Smooth muscle cell of the brain vasculature (primary cell): Measurements from ENCODE around the gene DCAF11.

Experiments used
- DNase-seq: peaks from one replicate; pipeline ENCODE4 v3.0.0-alpha.2; 2012; ENCODE audit warnings: low read depth, low spot score

Gene DCAF11

DNA sequence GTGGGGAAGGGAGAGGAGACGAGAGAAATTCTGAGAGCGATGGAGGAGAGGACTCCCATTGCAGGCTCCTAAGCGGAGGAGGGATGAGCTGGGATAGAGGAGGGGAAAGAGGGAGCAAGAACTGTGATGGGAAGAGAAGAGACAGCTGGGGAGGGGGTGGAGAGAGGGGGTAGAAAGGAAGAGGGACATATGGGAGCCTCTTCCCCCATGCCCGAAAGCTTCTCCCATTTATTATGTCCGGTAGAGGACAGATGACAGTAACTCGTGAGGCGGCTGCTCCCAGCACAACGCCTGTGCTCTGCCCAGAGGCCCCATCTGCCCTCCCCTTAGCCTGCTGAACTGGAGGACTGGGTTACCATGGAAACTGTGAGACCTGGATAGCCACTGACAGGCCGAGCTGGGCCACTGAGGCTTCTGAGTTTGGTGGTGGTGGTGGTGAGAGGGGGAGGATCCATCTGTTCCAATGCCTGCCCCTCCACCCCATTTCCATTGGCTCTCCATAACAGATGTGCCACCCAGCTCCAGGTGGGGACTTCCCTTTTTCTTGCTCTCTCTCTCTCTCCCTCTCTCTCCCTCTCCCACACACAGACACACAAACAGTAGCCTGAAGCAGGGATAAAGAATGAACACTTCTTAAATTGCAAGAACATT lies 35.0 kb upstream of the DCAF11 start:
- DNase-seq, result no peak

- no peak for DNase-seq
Measured at GRCh38 chr14:24080142-24080530, 34.4 kb upstream of the DCAF11 start.

GRCh38 chr14:24080888-24081738 lies 33.5 kb upstream of the DCAF11 start:
- no peak for DNase-seq

- no peak for DNase-seq
Measured at GRCh38 chr14:24081739-24082211, 32.8 kb upstream of the DCAF11 start.

DNA sequence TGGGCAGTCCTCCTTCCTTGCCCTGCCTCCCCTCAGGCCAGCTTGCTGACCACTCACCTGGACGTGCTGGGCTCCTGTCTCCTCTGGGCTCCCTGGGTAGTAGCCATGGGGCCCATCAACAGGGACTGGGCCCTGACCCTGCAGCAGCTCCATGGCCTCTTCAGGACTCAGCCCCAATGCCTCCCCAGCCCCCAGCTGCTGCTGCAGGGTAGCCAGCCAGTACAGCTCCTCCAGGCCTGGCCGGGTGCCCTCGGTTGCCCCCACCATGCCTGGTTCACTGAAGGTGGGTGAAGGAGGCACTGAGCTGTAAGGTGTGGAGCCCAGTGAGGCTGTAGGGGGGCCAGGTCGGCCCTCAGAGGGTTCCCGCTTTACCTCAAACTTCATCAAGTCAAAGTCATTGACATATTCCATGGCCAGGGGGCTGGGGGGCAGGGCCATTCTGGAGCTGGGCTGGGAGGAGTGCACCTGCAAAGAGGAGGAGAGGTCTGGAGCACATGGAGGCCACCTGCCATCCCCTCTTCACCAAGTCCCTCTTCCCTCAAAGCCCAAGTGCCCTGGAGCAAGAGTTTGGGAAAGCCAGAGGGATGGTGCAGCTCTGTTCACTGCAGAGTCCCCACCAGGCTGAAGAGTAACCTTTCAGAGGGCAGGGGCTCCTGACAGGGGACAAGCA lies 32.0 kb upstream of the DCAF11 start:
- DNase-seq, result no peak

DNA sequence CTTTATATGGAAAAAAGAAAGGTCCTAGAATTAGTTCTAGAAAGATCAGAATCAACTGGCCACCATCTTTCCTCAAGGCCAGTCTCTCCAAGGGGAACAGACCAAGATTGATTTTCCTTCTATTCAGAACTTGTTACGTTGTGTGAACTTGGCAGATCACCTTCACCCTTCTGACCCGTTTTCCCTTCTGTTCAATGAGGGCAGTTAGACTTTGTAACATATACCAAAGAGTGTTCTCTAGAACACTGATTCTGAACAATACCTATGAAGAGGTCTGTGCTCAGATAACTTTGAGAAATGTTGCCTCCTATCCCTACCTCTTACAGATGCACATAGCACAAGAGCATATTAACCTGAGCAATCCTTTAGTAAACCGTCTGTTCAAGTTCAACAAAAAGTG lies 31.1 kb upstream of the DCAF11 start:
- no peak for DNase-seq

DNA sequence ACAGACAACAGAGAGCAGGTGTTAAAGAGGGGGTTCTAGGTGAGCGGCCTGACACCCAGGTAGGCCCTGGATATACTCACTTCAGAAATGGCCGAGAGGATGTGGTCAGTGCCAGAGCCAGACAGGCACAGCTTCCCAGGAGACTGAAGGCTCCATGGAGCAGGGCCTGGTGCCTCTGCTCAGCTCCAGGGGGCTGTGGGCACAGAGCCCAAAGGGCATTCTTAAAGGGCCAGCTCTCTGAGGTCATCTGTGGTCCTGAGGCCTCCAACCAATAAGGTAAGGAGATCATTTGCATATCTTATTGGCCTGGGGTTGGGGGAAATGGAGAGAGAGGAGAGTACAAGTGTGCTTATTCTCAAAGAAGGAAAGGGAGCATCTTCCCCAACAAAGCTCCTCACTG lies 30.1 kb upstream of the DCAF11 start:
- no peak for DNase-seq

- no peak for DNase-seq
Measured at GRCh38 chr14:24085215-24085614, 29.4 kb upstream of the DCAF11 start.

DNA sequence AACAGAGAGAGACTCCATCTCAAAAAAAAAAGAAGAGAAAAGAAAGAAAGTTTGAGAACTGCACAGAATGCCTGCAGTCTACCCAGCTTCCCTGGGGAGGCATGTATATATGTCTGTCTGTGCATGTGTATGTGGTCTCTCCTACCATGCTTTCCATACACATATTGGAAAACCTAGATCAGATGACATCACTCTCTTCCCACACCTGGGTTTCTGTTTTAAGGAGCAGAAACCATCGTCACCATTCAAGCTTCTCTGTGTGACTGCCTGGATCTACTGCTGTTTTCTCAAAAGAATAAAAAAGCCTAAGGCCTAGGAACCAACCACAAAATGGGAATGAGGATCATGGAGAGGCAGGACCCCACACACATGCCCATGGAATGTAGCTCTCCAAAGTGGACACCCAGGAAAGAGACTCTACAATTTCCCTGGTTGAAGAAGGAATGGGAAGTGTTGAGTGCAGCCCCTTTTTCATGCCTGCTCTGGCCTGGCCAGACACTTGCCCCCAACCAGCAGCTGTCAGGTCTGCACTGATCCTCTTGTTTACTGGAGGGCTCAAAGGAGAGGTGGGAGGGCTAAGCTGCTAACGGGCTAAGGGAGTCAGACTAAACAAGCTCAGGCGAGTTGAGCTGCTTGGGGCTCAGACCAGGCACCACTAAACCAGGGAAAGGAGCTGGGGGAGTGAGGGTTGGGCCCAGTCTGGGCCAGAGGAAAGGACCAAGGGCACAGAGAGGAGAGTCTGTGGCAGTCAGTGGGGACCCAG lies 28.2 kb upstream of the DCAF11 start:
- no peak for DNase-seq

DNA sequence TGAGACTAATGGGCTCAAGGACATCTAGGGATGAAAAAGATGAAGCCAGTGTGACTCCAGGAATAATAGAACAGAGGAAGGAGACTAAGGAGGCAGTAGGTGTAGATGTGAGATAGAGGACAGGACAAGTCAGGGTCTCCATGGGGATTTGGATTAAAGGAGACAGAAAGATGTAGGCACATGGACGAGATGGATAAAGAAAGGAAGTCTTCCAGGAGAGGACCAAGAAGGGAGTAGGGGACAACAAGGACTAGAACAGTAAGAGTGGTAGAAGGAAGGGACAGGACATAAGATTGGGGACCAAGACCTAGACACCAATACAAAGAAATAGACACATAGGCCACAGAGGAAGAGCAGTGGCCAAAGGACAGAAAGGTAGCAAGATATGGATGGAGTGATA lies 27.6 kb upstream of the DCAF11 start:
- DNase-seq, result no peak

DNA sequence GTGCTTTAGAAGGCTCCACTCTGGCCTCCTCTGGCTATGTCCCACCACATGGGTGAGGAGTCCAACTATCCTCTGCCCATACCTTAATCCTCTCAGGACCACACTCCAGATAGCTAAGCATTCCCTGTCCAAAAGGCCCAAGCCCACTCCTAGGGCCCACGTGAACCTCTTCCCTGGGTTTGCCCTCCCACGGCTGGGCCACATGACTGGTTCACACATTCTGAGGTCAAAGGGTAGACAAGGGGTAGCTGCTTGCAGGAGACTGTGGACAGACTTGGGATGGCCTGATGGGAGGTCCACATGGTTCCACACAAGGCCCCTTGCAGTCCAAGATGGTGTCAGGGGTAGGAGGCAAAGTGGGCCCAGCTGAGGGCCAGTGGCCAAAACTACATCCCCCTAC lies 26.5 kb upstream of the DCAF11 start:
- no peak for DNase-seq

GRCh38 chr14:24089890-24090289 lies 24.7 kb upstream of the DCAF11 start:
- no peak for DNase-seq

- DNase-seq, result no peak
Measured at GRCh38 chr14:24092110-24092504, 22.5 kb upstream of the DCAF11 start.

DNA sequence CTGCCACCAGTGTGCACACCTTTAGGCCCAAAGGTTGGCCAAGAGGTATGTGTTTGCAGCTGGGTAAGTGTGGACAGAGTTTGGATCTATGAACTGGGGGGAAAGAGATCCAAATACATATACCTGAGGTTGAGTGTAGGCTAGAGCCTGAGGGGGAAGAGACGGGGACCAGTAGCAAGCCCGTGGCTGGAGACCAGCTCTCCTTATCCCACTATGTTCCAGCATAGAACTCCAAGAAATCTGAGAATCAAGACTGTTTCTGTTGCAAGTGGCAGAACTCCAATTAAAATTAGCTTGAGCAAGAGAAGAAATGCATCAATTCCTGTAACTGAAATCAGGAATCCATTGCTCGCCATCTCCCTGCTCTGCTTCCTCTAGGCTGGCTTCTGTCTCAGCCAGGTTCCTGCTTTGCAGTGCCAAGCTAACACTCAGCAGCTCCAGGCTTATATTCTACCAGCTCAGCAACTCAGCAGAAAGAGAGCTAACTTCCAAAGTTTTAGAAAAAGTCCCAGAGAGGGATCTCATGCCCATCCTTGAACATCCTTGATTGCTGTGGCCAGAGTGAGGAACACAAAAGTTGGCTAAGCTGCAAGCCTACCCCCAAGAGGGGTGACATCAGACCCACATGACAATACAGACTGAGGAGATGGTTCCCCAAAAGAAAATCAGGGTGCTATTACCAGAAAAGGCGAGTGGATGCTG lies 21.9 kb upstream of the DCAF11 start:
- DNase-seq, result no peak

DNA sequence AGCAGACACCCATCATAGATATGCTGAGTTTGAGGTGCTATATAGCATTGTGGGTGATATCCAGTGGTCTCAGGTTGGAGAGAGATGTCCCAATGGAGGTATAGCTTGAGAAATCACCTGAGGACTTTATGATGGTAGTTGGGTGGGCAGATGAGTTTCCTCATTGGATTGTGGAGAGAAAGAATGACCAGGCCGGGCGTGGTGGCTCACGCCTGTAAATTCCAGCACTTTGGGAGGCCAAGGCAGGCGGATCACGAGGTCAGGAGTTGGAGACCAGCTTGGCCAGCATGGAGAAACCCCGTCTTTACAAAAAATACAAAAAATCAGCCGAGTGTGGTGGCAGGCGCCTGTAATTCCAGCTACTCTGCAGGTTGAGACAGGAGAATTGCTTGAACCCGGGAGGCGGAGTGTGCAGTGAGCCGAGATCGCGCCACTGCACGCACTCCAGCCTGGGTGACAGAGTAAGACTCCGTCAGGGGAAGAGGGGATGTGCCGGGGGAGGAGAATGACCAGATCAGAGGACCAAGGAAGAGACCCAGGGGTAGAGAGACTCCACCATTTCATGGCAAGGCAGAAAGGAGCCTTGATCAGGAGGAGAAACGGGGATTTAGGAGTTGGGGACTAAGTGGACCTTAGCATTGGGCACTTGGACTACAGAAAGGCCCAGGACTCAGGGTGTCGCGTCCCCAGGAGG lies 21.2 kb upstream of the DCAF11 start:
- no peak for DNase-seq

DNA sequence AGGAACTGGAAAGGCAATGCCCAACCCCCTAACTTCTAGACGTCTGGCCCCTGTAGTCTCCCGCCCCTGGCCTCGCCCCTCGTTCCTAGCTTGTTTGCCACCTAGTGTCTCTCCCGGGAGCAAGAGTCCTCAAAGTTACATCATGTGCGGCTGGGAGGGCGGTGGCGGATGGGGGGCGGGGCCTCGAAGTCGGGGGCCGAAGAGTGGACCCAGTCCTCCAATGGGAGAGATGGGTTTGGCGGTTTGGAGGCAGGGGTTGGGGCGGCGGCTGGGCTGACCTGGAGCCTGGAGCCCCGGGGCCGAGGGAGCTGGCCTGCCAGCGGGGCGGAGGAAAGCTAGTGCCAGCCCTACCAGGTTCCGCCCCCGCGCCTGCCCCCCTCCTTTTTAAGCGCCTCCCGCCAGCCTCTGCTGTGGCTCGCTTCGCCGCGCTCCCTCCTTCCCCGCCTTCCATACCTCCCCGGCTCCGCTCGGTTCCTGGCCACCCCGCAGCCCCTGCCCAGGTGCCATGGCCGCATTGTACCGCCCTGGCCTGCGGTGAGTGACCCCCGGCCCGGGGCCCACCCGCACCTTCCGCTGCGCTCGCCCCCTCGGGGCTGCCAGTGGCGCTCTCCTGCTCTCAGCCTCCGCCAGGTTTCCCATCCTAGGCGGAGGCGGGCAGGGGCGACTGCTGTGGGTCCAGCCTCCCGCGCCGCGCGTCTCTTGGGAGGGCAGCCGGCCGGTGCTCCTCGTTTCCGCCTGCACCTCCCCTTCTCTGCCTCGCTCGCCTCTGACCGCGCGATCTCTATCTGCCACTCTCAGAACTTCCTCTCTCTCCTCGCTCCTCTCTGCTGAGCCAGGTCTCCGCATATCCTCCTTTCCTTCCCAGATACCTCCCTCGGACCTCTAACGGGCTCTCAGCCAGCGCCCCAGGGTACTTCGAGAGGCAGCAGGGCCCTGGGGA lies 20.4 kb upstream of the DCAF11 start, which contains the start of gene PCK2:
Gene PCK2, plus strand, starts transcription at position 411 of the 940 bp plus-strand sequence. Its CDS starts 95 bp downstream, at position 506.
- no peak for DNase-seq

DNA sequence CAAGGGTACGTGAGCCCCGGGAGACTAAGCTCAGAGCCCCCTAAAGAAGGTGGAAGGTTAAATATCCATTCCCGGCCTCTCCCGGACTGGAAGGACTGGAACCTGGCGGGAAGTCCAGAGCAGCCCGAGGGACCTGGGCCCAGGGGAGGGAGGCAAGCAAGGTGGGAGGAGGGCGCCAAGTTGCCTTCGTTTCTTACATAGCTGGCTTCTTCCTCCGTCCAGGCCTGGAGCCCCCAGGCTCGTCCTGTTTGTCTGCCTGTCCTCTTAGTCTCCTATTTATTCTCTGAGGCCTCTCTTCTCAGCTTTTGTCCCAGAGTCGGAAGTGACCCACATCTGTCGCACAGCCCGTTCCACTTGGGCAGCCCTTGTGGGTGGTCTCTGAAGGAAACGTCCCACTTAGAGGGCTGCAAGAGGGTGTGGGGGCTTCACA lies 19.7 kb upstream of the DCAF11 start:
- no peak for DNase-seq

GRCh38 chr14:24095271-24096068 lies 19.1 kb upstream of the DCAF11 start:
- no peak for DNase-seq
